ENCODE results near the gene ADAMTSL2.

Gene ADAMTSL2

GRCh38 chr9:133576875-133577736 lies 42.6 kb downstream of the ADAMTSL2 start:
- no peak for FAIRE-seq

- FAIRE-seq = no peak
Measured at GRCh38 chr9:133577737-133578112, 43.2 kb downstream of the ADAMTSL2 start.

- no peak for FAIRE-seq
Measured at GRCh38 chr9:133578524-133579441, 44.3 kb downstream of the ADAMTSL2 start.

GRCh38 chr9:133579601-133580418 lies 45.3 kb downstream of the ADAMTSL2 start:
- FAIRE-seq = no peak

- no peak for FAIRE-seq
Measured at GRCh38 chr9:133580419-133580738, 45.9 kb downstream of the ADAMTSL2 start.

- no peak for FAIRE-seq
Measured at GRCh38 chr9:133581011-133581410, 46.5 kb downstream of the ADAMTSL2 start.

GRCh38 chr9:133581513-133582343 lies 47.2 kb downstream of the ADAMTSL2 start:
- FAIRE-seq = no peak

GRCh38 chr9:133582501-133583045 lies 48.1 kb downstream of the ADAMTSL2 start:
- no peak for FAIRE-seq

GRCh38 chr9:133583111-133583510 lies 48.6 kb downstream of the ADAMTSL2 start:
- FAIRE-seq = no peak

GRCh38 chr9:133583586-133583985 lies 49.1 kb downstream of the ADAMTSL2 start:
- FAIRE-seq = no peak

- FAIRE-seq = no peak
Measured at GRCh38 chr9:133584167-133584558, 49.7 kb downstream of the ADAMTSL2 start.

- no peak for FAIRE-seq
Measured at GRCh38 chr9:133584559-133585476, 50.3 kb downstream of the ADAMTSL2 start.

GRCh38 chr9:133585481-133586351 lies 51.2 kb downstream of the ADAMTSL2 start:
- no peak for FAIRE-seq

- FAIRE-seq = no peak
Measured at GRCh38 chr9:133587051-133587450, 52.5 kb downstream of the ADAMTSL2 start.

- FAIRE-seq = no peak
Measured at GRCh38 chr9:133587466-133587865, 53.0 kb downstream of the ADAMTSL2 start.

- FAIRE-seq = no peak
Measured at GRCh38 chr9:133589454-133590227, 55.1 kb downstream of the ADAMTSL2 start.

- FAIRE-seq = no peak
Measured at GRCh38 chr9:133590231-133590855, 55.8 kb downstream of the ADAMTSL2 start.
